GM12875 (cell line): ENCODE measurements around the gene AURKB.

Experiments used
- H3K4me3 ChIP-seq: one replicate; pipeline ENCODE4 v1.5.1; 2011; ENCODE audit warnings: low read depth, low read length, control low read depth
- TF ChIP-seq, protein P1 (sequence below): IDR thresholded peaks from 2 replicates; pipeline ENCODE4 v1.5.1; 2011; ENCODE audit warnings: low read depth, mild to moderate bottlenecking, control low read depth, inconsistent platforms, low read length, moderate library complexity, borderline replicate concordance; ENCODE audit not compliant: insufficient read depth

AURKB gene

DNA sequence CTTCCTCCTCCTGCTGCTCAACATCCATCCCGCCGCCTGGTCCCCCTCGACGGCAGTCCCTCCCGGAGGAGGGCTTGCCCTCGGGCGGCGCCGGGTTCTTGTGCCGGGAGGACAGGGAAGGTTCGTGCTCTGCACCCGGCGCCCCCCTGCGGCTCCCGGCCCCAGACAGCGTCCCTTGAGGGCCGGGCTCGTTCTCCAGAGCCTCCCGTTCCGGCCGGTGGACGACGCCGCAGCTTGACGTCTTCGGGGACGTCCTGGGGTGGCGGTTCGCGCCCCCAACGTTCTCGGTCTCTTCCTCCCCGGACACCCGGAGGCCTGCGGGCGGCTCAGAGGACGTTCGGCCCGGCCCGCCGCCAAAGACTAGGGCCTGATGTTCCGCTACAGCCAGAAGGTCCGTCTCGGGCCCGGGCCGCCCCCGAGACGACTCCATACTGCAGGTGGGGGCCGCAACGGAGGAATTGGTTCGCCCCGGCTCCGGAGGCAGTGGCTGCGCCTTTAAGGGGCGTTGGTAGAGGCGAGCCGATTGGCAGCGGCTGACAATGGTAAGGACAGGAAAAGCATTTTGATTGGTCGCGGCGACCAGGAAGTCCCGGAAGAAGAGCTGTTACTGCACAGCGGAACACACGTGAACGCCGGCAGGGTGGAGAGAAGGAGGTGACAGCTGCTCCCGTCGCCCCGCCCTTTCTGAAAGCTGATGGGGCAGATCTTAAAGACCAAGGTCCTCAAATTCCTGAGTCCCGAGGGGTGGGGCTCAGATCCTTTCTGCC, 20.5 kb downstream of the AURKB start, which contains the start of gene BORCS6:
Gene BORCS6, minus strand, starts transcription at position 470 of the 767 bp plus-strand sequence. Its CDS starts 40 bp downstream, at position 430.
- H3K4me3 ChIP-seq, result peak within 1 kb of the TSS; percentile 97
- TF ChIP-seq, protein P1, sequence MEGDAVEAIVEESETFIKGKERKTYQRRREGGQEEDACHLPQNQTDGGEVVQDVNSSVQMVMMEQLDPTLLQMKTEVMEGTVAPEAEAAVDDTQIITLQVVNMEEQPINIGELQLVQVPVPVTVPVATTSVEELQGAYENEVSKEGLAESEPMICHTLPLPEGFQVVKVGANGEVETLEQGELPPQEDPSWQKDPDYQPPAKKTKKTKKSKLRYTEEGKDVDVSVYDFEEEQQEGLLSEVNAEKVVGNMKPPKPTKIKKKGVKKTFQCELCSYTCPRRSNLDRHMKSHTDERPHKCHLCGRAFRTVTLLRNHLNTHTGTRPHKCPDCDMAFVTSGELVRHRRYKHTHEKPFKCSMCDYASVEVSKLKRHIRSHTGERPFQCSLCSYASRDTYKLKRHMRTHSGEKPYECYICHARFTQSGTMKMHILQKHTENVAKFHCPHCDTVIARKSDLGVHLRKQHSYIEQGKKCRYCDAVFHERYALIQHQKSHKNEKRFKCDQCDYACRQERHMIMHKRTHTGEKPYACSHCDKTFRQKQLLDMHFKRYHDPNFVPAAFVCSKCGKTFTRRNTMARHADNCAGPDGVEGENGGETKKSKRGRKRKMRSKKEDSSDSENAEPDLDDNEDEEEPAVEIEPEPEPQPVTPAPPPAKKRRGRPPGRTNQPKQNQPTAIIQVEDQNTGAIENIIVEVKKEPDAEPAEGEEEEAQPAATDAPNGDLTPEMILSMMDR, result peak; percentile 10; the same call in 1 of the 2 replicates

DNA sequence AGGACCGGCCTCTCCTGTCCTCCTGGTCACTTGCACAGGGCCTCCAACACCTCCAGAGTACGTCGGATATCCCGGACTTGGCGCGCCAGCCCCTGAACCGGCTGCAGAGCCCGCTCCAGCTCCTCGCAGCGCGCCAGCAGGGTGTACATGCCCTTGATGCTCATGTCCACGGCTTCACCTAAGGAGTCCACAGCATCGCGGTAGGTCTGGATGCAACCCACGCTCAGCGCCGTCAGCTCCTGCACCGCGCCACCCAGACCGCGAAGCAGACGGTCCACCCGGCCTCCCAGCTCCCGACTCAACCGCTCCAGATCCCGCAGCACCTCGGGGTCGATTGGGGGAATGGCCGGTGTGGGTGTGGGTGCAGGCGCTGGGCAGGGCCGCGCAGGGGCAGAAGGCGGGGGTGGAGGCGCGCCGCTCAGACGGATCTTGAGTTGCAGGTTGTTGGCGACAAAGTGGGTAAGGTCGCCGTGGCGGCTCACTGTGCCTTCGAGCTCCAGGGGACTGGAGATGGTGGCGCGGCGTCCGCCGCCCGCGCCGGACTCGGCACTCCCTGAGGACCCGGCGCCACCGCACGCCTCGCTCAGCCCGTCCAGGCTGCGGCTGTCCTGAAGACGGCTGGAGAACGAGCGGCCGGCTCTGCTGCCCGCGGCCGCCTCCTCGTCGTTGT, 21.2 kb downstream of the AURKB start:
- TF ChIP-seq, protein P1, result no peak

DNA sequence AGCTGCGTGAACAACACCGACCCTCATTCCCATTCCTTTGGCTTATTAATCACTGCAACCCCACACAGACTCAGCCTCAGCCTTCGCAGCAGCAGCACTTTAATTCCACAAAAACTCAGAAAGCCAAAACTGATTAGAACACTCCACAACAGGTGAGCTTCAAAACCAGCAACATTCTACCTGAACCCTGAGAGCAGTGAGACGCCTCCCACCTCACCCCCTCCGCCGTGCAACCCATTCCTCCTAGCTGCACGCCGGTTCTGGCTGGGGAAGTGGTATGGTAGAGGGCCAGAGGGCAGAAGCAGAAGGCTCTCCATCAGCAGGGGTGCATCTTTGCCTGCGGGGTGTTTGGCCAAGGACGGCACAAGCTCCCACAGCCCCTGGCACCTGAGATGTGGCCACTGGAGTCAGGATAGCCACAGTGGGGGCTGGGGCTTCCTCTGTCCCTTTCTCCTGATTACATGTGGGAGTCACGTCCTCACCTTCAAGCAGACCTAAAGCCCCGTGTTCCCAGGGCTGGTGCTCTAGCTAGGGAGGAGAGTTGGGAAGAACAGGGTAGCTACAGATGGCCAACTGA, 22.0 kb downstream of the AURKB start:
- peak overlapping the region; percentile 97 for H3K4me3 ChIP-seq
- TF ChIP-seq, protein P1, result no peak

More for the DNA sequence above, 21.2 kb downstream of the AURKB start:
- H3K4me3 ChIP-seq, result peak overlapping the region; percentile 97

DNA sequence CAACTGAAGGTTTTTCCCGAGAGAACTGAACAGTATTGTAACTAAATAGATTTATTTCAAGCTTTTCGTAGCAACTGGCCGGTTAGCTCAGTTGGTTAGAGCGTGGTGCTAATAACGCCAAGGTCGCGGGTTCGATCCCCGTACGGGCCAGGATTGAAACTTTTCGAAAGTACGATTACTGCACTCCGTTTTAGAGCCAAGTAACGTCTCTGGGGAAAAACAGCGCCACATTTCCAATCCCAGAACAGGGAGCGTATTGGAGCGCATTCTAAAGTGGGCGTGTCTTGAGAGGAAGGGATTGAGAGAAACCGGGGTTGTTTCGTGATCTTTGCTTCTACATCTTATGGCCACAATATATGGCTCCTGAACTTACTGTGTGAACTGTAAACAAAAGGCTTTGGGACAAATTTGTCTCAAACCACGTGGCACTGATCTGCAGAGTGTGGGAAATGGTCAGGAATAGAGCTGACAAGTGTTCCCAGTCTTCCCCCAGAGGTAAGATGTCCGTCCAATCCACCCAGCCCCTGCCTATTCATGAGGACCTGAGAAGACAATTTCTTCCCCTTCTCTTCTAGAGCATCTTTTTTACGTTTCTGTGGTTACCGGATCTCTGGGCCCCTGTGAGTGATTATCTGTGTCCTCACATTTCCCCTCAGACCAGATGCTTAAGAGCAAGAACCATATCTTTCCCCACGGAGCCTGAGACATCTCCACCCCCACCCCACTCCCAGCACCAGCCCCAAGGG, 22.7 kb downstream of the AURKB start:
- H3K4me3 ChIP-seq, result peak overlapping the region; percentile 97
- TF ChIP-seq, protein P1, result no peak

DNA sequence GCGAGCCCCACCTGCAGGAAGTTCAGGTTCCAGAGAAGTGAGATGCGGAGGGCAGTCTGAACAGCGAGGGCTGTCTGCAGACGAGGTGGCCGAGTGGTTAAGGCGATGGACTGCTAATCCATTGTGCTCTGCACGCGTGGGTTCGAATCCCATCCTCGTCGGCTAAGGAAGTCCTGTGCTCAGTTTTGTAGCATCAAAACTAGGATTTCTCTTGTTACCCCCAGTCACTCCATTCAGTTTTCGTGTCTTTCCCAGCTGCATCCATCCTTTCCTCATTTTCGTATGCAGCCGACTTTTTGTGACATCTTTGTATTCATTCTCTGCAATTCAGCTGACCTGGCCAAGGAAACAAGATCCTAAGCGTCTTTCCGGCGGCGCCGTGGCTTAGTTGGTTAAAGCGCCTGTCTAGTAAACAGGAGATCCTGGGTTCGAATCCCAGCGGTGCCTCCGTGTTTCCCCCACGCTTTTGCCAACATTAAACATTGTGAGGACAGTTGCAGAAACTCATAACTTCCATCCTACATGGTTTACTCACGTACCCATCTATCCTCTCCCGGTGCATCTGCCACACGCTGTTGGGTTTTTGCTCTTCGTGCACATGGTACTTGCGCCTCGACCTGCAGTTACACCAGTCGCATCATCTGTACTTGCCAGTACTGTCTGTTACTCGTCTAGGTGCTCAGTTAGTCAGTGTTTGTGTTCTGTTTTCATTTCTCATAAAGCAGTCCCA, 23.4 kb downstream of the AURKB start:
- TF ChIP-seq, protein P1, result 0 out of 2 replicates have a peak, but pooled peaks have one; percentile 25
- peak overlapping the region; percentile 92 for H3K4me3 ChIP-seq

DNA sequence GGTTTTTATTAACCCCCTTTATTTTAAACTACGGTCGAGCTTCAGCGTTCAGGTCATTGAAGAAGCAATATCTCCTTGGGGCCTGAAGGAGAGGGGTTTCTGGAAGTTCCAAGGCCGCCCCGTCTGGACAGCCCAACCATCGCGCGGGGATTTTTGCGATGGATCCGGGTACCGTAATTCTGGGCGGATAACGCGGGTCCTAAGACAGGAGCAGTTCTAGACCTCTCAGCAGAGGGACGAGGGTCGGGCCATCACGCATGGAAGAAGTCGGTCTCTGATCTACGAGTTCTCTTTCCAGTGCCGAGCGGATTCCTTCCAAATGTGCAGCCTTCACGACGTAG, 24.0 kb downstream of the AURKB start:
- TF ChIP-seq, protein P1, result no peak
- H3K4me3 ChIP-seq, result peak overlapping the region; percentile 92
